ENCODE measurements around the gene ITGA5.

Gene ITGA5
- long read RNA-seq, donor 1, full-length matches to known transcripts: 3 of 3 reads
- long read RNA-seq, donor 1, partial matches to known transcripts: 0 of 3 reads
- long read RNA-seq, donor 1, other reads (novel, unspliced or antisense): 0 of 3 reads
- long read RNA-seq, donor 2, full-length matches to known transcripts: 2 of 15 reads
- long read RNA-seq, donor 2, partial matches to known transcripts: 13 of 15 reads
- long read RNA-seq, donor 2, other reads (novel, unspliced or antisense): 0 of 15 reads
- long read RNA-seq, donor 3, full-length matches to known transcripts: 1 of 1 reads
- long read RNA-seq, donor 3, partial matches to known transcripts: 0 of 1 reads
- long read RNA-seq, donor 3, other reads (novel, unspliced or antisense): 0 of 1 reads
- long read RNA-seq, donor 4: 0 reads
- long read RNA-seq, donor 5, full-length matches to known transcripts: 1 of 1 reads
- long read RNA-seq, donor 5, partial matches to known transcripts: 0 of 1 reads
- long read RNA-seq, donor 5, other reads (novel, unspliced or antisense): 0 of 1 reads
- long read RNA-seq, donor 6, partial matches to known transcripts: 0 of 1 reads
- long read RNA-seq, donor 6, other reads (novel, unspliced or antisense): 0 of 1 reads
- long read RNA-seq, donor 7, partial matches to known transcripts: 5 of 5 reads
- long read RNA-seq, donor 7, other reads (novel, unspliced or antisense): 0 of 5 reads
- long read RNA-seq, donor 8, full-length matches to known transcripts: 3 of 3 reads
- long read RNA-seq, donor 8, partial matches to known transcripts: 0 of 3 reads
- long read RNA-seq, donor 8, other reads (novel, unspliced or antisense): 0 of 3 reads

DNA sequence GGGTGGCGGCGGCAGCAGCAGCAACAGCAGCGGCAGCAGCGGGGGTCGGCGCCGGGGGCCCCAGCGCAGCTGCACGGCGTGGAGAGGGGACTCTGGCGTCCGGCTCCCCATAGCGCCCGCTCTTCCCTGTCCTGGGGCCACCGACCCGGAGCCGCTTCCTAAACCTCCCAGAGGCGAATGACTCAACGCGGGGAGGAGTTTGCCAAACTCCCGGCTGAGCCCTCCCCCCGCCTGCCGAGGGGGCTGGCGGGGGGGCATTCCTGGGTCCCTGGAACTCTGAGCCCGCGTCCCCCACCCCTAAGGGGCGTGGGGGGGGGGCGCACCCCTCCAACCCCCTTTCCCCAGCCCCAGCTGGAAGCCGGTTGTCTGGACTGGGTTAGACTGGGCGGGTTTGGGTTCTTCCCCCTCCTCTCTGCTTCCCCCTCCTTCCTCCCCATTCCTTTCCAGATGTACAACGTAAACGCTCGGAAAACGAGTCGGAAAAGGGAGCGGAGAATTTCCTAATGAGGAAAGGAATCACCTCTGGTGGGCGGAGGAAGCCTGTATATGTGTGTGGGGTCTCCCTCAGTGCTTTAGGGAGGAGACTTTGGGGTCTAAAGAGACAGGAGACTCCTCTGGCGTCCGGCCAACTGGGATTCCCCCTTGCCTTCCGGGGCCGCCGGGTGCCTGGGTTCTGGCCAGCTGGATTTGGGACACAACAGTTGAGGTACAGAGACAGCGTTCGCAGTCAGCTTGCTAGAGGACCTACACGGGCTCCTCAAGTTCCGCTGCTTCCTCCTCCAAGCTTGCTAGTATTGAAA is at the start of gene ITGA5:
Gene ITGA5, minus strand, starts transcription at position 179 of the 800 bp plus-strand sequence. Its CDS starts 68 bp downstream, at position 111.
- DNase-seq: peak; percentile 66

DNA sequence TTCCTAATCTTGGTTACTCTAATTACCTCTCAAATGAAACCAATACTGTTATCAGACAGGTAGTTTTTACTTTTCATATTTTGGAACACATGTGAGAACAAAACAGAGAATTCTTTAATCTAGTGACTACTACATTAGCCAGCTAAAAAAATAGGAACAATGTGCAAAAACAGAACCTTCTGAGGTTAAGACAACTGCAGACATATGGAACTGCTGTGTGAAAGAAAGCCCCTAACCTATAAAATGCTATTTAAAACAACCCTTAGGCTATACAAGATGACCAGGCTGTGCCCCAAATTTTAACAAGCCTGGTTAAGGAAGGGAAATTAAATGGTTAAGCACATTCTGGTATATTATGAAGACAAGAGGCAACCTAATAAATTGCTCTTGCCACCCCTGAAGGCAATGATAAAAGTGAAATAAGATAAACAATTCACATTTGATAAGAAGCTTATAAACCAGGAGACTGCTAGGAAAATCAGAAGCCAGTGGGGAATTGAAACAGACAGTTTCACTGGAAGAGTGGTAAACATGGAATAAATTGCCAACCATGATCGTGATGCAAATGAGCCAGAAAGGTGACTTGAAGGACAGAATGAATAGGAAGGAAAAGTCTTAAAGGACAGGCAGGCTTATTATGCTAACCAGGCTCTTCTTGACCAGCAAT is 46.9 kb upstream of the ITGA5 start:
- no peak for DNase-seq

DNA sequence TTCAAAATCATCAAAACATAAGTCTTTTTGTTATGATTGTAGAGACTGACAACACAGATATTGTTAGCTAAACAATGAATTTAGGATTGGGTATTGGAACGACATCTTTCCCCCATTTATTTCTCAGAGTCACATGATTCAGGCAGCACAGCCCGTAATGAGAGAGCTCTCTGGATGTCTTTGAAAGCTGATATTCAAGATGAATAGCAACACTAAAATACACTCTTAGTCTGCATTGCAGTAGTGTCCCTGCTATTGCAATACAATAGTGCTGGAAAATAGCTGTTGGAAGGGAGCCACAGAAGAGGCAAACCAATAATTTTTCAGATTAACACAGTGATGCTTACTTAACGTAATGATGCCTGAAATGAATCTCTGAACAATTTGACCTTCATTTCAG is 44.4 kb upstream of the ITGA5 start:
- no peak for DNase-seq

DNA sequence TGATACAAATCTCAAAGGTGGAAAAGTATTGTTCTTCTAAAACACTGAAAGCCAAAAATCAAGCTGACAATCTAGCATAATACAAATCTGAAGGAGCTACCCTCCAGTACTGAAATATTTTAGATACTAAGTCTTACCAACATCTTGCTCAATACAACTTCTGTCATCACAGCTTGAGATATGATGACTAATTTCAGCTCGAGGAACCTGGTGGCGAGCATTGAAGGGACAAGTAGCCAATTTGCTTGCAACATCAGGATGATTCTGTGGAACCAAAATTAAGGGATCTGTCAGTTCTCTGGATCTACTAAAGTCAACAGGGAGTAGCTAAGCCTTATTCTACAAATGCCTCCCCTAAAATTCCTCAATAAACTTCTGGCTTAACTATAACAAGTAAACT is 44.0 kb upstream of the ITGA5 start:
- DNase-seq: no peak

DNA sequence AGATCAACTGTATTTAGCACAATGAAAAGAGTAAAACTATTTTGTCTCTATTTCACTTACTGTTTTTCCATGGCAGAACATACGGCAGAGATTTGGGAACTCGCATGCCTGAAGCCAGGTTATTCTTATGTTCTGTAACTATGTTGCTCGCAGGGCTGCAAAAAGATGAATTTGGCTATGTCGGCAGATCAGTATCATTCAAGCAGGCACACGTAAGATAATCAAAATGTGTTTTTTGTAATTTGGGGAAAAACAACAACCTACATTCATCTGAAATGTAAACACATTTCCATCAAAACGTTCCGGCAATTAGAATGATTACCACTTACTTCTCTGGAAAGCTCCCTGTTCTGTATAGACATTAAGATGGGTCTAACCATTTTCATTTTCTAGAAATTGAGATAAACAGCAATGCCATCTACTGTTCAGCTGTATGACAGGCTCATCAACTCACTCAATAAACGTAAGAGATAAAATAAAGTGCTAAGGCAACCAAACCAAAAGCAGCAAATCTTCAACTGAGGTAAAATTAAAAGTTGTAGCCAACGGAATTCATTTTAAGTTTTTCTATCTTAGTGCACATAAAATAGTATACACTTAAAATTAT is 41.4 kb upstream of the ITGA5 start:
- DNase-seq: no peak

DNA sequence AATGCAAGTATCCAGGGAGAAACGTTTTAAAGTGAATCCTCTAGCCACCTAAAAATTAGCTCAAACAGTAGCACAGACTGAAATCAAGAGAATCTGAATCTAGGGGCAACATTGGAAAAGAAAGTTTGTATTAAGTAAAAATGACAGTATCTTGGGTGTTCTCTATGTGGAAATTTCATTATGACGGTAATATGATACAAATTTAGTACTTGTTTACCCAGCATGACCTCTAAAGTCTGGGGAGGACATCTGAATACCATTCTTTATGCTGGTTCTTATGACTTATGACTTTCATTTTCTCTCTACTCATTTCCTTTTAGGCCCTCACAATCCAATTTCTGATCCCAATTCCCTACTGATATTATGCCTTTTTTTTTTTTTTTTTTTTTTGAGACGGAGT is 40.3 kb upstream of the ITGA5 start:
- DNase-seq: no peak

DNA sequence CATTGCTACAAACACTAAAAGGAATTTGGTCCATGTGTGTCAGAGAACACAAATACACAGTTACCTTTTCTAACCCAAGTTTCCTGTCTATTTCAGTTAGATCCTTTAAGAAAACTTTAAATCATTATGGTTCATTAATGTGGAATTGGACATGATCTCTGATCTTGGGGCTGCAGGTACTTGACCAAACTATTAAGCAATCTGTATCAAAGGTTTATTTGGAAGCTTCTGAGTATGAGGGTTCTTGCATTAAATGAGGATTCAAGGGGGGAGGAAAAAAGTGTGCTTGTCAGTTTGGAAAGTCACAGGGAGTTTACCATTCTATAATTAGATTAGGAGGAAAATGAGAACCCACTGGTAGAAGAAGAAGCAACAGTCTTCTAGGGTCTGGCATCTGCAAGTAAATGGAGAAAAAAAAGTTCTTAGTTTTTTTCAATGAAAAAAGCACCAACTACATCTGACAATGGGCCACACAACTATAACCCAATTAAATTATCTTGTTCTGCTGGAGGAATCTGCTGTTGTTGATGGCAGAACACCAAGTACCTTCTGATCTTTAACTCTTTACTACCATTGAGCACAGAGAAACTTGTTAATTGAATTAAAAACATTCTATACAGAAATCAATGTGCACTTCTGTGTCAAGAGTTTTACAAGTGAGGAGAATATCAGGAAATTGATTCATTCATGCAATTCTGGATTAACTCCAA is 36.8 kb upstream of the ITGA5 start:
- DNase-seq: no peak

DNA sequence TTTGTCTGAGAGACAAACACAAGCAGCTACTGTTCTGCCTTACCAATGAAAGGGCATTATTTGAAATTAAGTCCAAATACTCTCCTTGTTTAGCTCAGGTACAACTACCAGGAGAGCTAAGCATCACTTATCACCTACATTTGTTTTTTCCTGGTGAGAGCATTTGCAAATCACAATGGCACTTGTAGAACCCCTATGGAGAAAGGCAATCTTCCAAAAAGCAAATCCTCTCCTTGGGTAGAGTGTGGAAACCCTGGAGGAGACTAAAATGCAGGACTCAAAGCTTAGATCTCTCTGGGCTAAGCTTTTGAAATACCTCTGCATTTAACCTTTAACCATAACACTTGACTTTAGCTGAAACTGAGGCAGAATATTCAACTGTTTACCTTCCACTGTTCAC is 33.6 kb upstream of the ITGA5 start:
- no peak for DNase-seq

DNA sequence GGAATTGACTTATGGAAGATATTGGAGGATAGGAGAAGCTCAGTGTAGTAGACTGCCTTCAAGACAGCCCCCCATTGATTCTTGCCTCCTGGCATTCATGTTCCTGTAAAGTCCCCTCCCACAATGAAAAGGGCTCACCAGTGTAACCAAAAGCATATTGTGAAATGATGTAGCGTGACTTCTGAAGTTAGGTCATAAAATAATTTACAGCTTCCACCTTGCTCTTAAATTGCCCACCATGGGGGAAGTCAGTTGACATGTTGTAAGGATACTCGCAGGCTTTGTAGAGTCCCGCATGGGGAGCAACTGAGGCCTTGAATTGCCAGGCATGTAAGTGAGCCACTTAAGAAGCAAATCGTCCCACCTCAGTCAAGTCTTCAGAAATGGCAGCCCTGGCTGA is 29.3 kb upstream of the ITGA5 start:
- no peak for DNase-seq

DNA sequence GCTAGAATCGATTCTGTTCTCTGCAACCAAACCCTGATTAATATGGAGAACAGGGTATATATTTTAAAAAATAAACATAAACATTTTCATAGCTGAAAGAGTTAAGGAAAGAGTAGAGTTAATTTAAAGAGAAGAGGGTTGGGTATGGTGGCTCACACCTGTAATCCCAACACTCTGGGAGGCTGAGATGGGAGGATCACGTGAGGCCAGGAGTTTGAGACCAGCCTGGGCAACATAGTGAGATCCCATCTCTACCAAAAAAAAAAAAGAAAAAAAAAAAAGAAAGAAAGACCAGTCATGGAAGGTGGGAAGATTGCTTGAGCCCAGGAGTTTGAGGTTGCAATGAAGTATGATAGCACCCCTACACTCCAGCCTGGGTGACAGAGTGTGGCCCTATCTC is 28.9 kb upstream of the ITGA5 start:
- DNase-seq: no peak

DNA sequence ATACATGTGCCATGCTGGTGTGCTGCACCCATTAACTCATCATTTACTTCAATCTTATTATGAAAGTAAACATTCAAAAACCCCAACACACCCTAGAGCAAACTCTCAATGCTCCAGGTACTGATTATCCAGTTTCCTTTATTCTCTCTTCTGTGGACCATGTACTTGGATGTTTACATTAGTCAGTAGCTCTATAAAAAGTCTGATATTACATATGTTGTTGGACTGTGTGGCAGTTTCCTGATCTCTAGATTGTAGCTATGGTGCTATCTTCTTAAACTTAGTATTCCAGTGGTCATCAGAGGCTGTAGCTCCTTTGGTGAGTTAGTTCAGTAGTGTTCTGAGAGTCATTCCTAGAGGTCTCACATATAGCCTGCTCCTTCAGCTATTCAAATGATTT is 25.1 kb upstream of the ITGA5 start:
- DNase-seq: no peak

DNA sequence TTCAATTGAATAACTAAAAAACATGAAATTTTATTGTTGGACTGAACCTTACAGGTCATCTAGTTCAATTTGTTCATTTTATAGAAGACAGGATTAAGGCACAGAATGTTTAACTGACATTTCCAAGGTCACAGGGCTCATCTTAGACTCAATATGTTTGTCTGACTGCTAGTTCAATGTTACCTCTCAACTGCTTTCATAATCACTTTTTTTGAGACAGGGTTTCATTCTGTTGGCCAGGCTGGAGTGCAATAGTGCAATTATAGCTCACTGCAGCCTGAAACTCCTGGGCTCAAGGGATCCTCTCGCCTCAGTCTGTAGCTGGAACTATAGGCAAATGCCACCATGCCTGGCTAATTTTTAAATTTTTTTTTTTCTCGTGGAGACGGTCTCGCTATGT is 24.4 kb upstream of the ITGA5 start:
- no peak for DNase-seq

DNA sequence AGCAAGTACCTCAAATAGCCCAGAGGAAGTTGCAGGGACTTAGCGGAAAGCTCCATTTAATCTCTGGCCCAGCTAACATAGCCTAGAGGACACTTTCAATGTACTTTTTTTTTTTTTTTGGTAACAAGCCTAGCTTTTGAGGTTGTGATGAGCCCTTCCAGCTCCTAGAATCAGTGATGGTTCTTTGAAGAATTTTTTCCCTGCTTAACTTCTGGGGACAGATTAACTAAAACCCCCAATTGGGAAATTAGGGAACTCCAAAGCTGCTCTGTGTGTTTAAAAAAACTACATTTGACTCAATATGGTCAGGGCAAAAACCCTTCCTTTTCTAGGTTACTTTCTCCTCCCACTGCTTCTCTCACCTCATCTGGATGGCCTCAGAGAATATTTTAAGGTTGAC is 23.9 kb upstream of the ITGA5 start:
- DNase-seq: no peak

DNA sequence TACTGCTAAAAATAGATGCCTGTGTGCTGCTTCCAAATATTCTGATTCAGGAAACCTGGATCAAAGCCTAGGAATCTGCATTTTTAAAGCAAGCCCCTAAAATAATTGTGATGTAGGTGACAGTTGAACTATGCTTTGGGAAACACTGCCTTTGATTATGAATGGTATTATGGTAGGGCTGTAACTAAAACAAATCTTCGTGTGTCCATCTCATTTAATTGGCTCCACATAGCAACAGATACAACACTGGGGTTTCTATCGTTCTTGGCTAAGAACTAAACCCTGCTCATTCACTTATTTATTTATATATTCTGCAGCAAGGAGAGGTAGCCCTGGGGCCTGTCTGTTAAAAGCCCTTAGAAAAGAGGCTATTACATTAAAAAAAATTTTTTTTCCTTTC is 23.0 kb upstream of the ITGA5 start:
- no peak for DNase-seq

DNA sequence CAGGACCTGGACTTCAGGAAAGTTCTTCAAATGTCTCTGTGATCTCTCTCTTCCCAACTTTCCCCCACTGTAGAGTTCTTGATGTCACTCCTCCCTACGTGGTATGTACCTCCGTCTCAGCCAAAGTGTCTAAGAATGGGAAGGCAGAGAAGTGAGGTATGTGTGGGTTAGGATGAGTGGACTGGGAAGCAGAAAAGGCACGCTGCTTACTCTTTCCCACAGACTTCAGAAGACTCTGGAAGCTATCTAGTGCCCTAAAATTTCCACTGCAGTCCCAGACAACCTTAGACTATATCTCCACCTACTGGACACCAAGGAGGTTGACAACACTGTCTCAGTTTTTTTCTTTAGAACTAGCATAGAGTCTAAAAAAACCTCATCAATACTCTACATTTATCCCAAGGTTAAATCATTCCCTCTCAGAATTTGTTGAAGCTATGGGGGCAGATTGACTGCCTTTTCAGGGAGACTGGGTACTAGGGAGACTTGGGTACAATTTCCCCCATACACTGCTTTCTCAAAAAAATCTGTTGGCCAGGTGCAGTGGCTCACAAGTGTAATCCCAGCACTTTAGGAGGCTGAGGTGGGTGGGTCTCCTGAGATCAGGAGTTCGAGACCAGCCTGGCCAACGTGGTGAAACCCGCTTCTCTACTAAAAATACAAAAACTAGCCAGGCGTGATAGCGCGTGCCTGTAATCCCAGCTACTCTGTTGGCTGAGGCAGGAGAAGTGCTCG is 20.6 kb upstream of the ITGA5 start:
- peak; percentile 43 for DNase-seq

DNA sequence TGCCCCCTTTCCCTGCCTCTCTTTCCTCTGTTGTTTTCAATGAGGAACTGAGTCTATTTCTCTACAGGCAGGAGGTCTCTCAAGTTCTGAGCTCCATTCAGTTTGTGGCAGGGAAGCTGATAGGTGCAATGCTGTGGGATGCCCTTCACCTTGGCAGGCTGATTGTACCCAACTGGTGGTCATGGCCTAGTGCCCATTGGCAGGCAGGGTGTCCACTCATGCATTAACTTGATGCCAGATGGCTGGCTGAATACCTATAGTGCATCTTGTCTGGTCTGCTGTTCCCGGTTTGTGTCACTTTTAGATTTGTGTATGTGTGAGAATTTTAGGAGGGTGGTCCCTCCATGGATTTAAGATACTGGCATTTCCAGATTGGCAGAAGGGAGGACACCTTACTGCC is 20.0 kb upstream of the ITGA5 start:
- no peak for DNase-seq

DNA sequence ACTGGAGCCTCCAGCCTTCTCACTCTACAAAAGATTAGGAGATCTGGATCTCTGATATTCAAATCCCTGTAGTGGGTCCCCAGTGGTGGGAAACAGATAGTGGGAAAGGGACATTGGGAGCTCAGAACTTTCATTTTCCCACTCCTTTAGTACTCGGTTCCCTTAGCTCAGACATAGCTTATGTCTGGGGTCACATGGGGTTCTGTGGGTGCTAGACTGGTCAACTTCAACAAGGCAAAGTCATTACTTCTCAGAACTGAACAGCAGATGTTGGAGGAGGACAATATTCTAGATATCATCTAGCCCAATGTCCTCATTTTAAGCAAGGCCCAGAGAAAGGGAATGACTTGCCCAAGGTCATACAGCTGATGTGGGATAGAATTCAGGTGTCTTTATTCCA is 19.5 kb upstream of the ITGA5 start:
- DNase-seq: no peak

DNA sequence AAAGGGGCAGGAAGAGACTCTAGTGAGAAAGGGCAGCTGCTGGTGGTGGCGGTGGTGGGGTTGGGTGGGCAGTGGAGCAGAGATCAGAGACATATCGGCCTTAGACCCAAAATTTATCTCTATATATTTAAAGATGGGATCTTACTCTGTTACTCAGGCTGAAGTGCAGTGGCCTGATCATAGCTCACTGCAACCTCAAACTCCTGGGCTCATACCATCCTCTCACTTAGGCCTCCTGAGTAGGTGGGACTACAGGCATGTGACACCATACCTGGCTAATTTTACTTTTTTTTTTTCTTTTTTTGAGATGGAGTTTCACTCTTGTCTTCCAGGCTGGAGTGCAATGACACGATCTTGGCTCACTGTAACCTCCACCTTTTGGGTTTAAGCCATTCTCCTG is 18.6 kb upstream of the ITGA5 start:
- DNase-seq: no peak

DNA sequence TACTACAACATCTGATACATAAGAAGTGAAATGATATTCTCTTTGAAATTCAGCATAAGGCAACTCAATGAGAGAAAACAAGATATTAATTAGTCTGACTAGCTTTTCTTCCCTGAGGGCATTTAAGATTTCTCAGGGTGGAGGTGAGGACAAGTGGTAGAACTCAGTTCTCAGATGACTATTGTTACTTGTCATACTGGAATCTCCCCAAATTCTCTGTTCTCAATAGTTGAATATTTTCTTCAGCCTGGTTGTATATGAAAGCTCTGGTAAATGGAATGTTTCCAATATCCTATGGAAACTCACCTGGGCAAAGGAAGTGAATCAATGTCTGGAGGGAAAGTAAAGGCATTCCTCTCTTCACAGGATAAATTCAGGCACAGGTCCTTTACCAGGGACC is 18.2 kb upstream of the ITGA5 start:
- DNase-seq: no peak

DNA sequence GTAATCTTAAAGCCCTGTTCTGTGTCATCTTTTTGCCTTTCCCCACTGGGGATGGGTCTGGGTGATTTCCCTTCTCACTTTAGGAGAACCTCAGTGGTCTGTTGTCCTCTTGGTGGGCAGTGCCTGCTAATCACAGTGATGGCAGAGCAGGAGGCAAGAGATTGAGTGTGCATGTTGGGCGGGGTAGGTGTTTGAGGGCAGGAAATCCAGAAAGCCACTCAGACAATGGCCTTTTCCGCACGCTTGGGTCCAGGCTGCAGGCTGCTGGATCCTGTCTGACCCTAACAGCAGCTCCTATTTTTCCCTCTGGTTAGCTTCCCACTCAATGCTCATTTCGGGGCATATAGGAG is 13.7 kb upstream of the ITGA5 start:
- DNase-seq: no peak
